Small intestine (tissue), 7 donors: ENCODE measurements around the gene PIEZO2. TPM values are rescaled to one million over a fixed set of nuclear protein-coding genes. Genes with fewer than 3 reads are reported as not detected.

Experiments used
- DNase-seq, 2 donors: peaks; one replicate each; pipeline versions ENCODE4 v3.0.0 to v3.0.0-alpha.2; 2013
- FAIRE-seq: peaks from 2 replicates; lab custom pipeline; 2012; peaks lifted over from hg19 to GRCh38; lab: Jason Lieb, UNC
- H3K27ac ChIP-seq, 3 donors: one replicate each; pipeline ENCODE4 v1.5.1; 2013; ENCODE audit warnings: low read length in 2 of 3, mild to moderate bottlenecking in 2 of 3, control low read depth in 1 of 3, inconsistent platforms in 1 of 3, low read depth in 1 of 3, moderate library complexity in 1 of 3
- H3K27me3 ChIP-seq, 3 donors: one replicate each; pipeline ENCODE4 v1.6.1; 2013; ENCODE audit warnings: low read length in 3 of 3, inconsistent platforms in 1 of 3; ENCODE audit not compliant: control insufficient read depth in 3 of 3, insufficient read depth in 3 of 3
- H3K36me3 ChIP-seq, 3 donors: one replicate each; pipeline ENCODE4 v1.6.1; 2013; ENCODE audit warnings: low read length in 3 of 3, inconsistent platforms in 1 of 3, low read depth in 1 of 3, mild to moderate bottlenecking in 1 of 3, moderate library complexity in 1 of 3; ENCODE audit not compliant: control insufficient read depth in 3 of 3, insufficient read depth in 2 of 3
- H3K4me1 ChIP-seq, 3 donors: one replicate each; pipeline ENCODE4 v1.6.1; 2013; ENCODE audit warnings: low read length in 2 of 3, inconsistent platforms in 1 of 3, low read depth in 1 of 3, mild to moderate bottlenecking in 1 of 3, moderate library complexity in 1 of 3; ENCODE audit not compliant: control insufficient read depth in 3 of 3, insufficient read depth in 2 of 3
- H3K4me3 ChIP-seq, 3 donors: one replicate each; pipeline ENCODE4 v1.5.1; 2013; ENCODE audit warnings: low read length in 3 of 3, control low read depth in 1 of 3, inconsistent platforms in 1 of 3, low read depth in 1 of 3, mild to moderate bottlenecking in 1 of 3, moderate library complexity in 1 of 3
- H3K9me3 ChIP-seq, 2 donors: one replicate each; pipeline ENCODE4 v1.6.1; 2013; ENCODE audit warnings: low read depth in 1 of 2, low read length in 1 of 2; ENCODE audit not compliant: control insufficient read depth in 2 of 2, insufficient read depth in 1 of 2
- WGBS, 3 donors: extraction: QIAGEN DNeasy Blood & Tissue Kit; methylation state at CpG; one replicate each; pipeline ENCODE4 v1.1.7; 2013; 5-methylcytosine and 5-hydroxymethylcytosine counted together
- polyA plus RNA-seq, 4 donors: library from polyadenylated mRNA; stranded (reverse) in 3 of 4; unstranded in 1 of 4; fragments of 200-250 nt in 3 of 4; fragments of 120-200 nt in 1 of 4; gene quantifications; one replicate each; pipeline versions ENCODE4 v1.2.1 to v1.2.3, GENCODE V29; 2013
- donor health status: healthy with polysubstance abuse.
- donor health status: control.
- donor health status: control.
- donor health status: Bipolar disorder and iron deficiency.
- donor health status: healthy.

PIEZO2 gene
- polyA plus RNA-seq, 4 donors: 0.81 to 30.2 (median 1.8) TPM; not detected in 1

DNA sequence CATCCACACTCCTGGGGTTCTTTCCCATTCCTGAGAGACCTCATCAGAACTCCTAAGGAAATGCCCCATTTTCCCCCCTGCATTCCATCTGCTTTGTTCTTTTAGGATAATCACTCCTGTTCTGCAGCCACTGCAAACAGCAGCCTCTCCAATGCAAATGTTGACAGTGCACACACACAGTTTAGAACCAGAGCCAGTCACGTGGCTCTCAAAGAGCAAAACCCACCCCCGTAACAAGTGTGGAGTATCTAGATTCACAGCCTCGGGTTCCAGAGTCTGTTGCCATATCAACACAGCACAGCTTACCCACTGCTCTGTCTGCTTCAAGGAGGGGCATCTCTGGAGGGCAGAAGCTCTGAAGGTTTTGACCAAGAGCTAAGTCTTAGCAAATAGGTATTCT lies 443.6 kb downstream of the PIEZO2 start:
- DNase-seq: no peak
- Histone ChIP-seq H3K4me3 (no peak overlapping the region), H3K36me3 (peaks cover 0 to 5% (median 0%) of the 10 kb centered on the region in 3 donors), H3K27me3 (no peaks in the 10 kb centered on the region), H3K4me1 (no peaks in the 10 kb centered on the region), H3K27ac (no peak overlapping the region), H3K9me3 (no peaks in the 10 kb centered on the region)
- WGBS, 3 donors: 29 to 62% (median 42%) methylated on average over 3 of the region's 3 CpGs
- no peak for FAIRE-seq

DNA sequence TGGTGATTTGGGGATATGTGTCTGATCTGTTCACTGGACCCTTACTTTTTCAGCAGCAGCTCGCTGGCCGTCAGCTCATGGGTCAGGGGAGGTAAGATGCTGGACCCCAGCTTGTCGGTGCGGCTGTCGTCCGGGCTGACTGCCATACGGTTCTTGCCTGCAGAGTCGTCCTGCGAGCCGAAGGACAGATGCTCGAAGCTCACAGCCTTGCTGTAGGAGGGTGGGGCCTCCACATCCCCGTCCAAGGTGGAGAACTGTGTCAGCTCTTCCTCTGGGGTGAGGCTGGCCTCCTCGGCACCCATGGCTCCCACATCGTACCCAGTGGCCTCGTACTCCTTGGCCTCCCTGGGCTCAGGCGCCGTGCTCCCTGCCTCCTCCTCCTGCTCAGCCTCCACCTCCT lies 444.1 kb downstream of the PIEZO2 start:
- 88 to 93% (median 90%) methylated on average over 17 of the region's 17 CpGs for WGBS, 3 donors
- Histone ChIP-seq H3K36me3 (peaks cover 0 to 5% (median 0%) of the 10 kb centered on the region in 3 donors), H3K4me1 (no peaks in the 10 kb centered on the region), H3K27me3 (no peaks in the 10 kb centered on the region), H3K27ac (no peak overlapping the region), H3K9me3 (no peaks in the 10 kb centered on the region), H3K4me3 (no peak overlapping the region)
- FAIRE-seq: no peak
- DNase-seq: no peak

DNA sequence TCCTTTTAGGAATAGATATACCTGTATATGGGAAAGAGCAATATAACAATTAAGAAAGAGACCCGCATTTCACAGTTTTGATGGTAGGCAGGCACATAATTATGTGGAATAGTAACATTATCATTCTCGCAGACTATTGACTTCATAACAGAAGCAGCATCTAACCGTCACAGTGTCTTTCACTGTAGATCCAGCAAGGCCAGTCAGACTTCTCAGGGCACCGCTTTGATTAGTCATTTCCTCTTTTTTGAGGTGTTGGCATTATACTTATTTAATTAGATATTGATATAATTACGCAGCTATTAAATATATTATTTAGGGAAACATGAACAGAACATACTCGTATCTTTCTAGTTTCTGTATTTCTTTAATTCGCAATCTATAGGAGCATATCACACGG lies 447.2 kb downstream of the PIEZO2 start:
- FAIRE-seq (no peak), DNase-seq (no peak)
- H3K27ac ChIP-seq: no peak overlapping the region
- H3K27me3 ChIP-seq: no peaks in the 10 kb centered on the region
- H3K36me3 ChIP-seq: peaks cover 0 to 3% (median 0%) of the 10 kb centered on the region in 3 donors
- H3K4me3 ChIP-seq: no peak overlapping the region
- no peaks in the 10 kb centered on the region for H3K9me3 ChIP-seq
- no peaks in the 10 kb centered on the region for H3K4me1 ChIP-seq
- WGBS, 3 donors: 79 to 86% (median 82%) methylated on average over 8 of the region's 8 CpGs

DNA sequence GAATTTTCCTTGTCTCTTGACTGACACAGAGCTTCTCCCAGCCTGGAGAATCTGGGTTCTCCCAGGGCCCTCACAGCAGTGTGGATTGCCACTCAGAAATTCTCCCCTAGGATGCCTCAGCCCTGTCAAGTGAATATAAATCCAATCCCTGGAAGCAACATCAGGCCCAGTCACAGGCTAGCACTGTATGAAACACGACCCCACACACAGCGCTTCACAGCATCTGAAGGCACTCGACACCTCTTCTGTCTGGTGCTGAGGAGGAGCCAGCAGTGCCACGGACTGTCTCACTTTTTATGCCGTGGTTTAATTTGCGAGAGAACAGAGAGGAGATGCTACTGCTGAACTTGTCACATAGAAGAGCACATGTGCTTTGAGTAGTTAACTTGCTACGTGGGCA lies 459.0 kb downstream of the PIEZO2 start:
- FAIRE-seq (no peak), DNase-seq (no peak)
- Histone ChIP-seq H3K9me3 (no peaks in the 10 kb centered on the region), H3K4me1 (no peaks in the 10 kb centered on the region), H3K36me3 (peaks cover 0 to 14% (median 0%) of the 10 kb centered on the region in 3 donors), H3K4me3 (no peak overlapping the region), H3K27ac (no peak overlapping the region), H3K27me3 (no peaks in the 10 kb centered on the region)
- WGBS, 3 donors: 68 to 78% (median 74%) methylated on average over 7 of the region's 7 CpGs

DNA sequence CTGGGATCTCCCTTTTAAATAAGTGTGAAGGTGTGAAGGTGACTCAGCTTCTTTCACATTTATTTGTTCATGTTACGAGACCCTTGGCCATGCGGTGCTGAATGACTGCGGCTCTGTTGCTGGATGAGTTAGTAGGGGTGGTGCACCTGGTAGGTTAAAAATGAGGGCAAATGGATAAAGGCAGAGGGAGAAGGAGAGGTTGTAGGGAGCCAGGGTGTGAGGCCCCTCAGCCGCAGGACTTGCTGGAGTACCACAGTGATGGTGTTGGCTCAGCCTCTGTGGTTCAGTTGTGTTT lies 459.4 kb downstream of the PIEZO2 start:
- no peak for FAIRE-seq
- Histone ChIP-seq H3K27me3 (no peaks in the 10 kb centered on the region), H3K36me3 (peaks cover 0 to 14% (median 0%) of the 10 kb centered on the region in 3 donors), H3K9me3 (no peaks in the 10 kb centered on the region), H3K27ac (no peak overlapping the region), H3K4me3 (no peak overlapping the region), H3K4me1 (no peaks in the 10 kb centered on the region)
- DNase-seq: no peak
- WGBS, 3 donors: 86 to 88% (median 88%) methylated on average over 4 of the region's 4 CpGs

DNA sequence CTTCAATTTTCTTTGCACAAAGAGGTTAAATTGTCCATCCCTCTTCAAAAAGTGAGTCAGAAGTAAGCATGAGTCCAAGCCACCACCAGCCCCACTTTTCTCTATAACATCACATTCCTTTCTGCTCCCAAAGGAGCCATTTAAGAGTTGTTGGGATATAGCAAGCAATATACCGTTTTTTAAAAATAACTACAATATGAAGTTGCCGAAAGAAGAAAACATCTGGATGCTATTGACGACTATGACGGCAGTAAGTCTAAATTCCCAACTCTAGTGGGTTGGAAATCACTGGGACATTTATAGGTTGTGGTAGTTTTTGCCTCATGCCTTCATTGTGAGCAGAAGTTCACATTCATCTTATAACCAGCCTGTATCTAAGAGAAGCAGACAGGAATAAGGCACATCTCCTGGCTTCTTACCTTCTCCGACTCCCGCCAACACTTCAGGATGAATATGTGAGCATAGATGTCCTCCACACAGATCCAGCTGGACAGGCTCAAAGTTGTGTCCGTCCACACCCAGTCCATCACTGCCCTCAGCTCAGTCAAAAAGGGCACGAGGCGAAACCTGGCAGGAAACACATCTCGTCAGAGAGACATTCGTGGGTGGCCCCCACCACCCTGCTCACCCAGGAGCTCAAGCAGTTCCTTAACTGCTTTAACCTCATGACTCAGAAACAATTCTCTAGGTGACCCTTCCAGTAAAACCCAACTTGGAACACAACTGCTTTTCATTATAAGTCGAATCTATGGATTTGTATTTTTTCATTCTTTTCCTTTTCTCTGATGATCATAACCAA lies 459.9 kb downstream of the PIEZO2 start:
- no peaks in the 10 kb centered on the region for H3K27me3 ChIP-seq
- no peaks in the 10 kb centered on the region for H3K9me3 ChIP-seq
- no peak overlapping the region for H3K27ac ChIP-seq
- 76 to 84% (median 81%) methylated on average over 12 of the region's 12 CpGs for WGBS, 3 donors
- H3K36me3 ChIP-seq: peaks cover 0 to 14% (median 0%) of the 10 kb centered on the region in 3 donors
- FAIRE-seq (no peak), DNase-seq (no peak)
- H3K4me1 ChIP-seq: no peaks in the 10 kb centered on the region
- no peak overlapping the region for H3K4me3 ChIP-seq

DNA sequence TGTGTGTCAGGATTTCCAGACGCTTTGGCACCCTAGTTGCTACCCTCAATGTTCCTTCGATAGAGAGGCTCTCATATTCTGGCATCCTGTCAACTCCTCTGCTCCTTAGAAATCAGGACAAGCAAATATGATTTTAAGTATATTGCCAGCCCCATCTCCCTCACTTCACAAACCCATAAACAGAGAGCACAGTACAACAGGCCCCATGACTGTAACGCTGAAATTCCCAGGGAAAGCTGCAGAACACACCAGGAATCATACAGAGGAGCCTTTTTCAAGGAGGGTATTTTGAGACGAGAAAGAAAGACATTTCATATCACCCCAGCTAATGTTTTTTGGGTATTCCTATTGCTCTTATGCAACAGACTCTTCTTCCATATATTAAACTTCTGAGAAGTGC lies 460.6 kb downstream of the PIEZO2 start:
- peaks cover 0 to 14% (median 0%) of the 10 kb centered on the region in 3 donors for H3K36me3 ChIP-seq
- 76 to 83% (median 81%) methylated on average over 4 of the region's 4 CpGs for WGBS, 3 donors
- FAIRE-seq: no peak
- H3K27ac ChIP-seq: no peak overlapping the region
- H3K27me3 ChIP-seq: no peaks in the 10 kb centered on the region
- H3K4me3 ChIP-seq: no peak overlapping the region
- H3K4me1 ChIP-seq: no peaks in the 10 kb centered on the region
- no peak for DNase-seq
- no peaks in the 10 kb centered on the region for H3K9me3 ChIP-seq

DNA sequence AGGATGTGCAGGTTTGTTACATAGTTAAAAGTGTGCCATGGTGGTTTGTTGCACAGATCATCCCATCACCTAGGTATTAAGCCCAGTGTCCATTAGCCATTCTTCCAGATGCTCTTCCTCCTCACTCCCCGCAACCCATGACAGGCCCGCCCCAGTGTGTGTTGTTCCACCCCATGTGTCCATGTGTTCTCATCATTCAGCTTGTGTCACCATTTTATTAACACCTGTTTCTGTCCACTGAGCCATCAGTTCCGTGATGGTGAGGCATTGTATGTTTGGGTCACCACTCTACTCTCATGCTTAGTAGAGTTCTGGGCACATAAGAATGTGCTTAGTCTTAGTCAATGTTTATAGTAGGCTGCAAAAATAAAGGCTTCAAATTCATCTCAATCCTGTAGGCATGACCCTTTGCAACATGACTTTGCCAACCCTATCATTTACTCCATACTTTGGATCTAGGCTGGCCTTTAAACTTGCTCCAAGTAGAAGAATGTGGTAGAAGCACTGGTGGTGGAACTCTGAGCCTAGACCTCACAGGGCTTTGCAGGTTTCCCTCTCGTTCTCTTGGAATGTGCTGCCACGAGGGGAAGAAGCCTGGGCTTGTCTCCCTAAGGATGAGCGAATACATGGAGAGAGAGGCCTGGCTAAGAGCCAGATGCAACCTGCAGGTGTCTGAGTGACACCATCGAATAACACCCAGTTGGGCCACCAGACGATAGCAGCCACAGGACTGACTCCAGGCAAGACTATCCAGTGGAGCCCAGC lies 462.0 kb downstream of the PIEZO2 start:
- Histone ChIP-seq H3K4me1 (no peaks in the 10 kb centered on the region), H3K9me3 (no peaks in the 10 kb centered on the region), H3K4me3 (no peak overlapping the region), H3K36me3 (peaks cover 0 to 14% (median 0%) of the 10 kb centered on the region in 3 donors), H3K27me3 (no peaks in the 10 kb centered on the region), H3K27ac (no peak overlapping the region)
- no peak for FAIRE-seq
- DNase-seq: no peak
- WGBS, 3 donors: 69 to 79% (median 73%) methylated on average over 8 of the region's 8 CpGs
